GM12864 (cell line): ENCODE measurements around the gene NOLC1.

Experiments used
- DNase-seq: peaks from one replicate; pipeline ENCODE4 v3.0.0-alpha.2; 2011; ENCODE audit warnings: low read depth
- H3K4me3 ChIP-seq: 2 replicates; pipeline ENCODE4 v1.5.1; 2011; ENCODE audit warnings: mild to moderate bottlenecking, low read depth, low read length, control low read depth
- TF ChIP-seq, protein P1 (sequence below): IDR thresholded peaks from 2 replicates; pipeline ENCODE4 v1.5.1; 2011; ENCODE audit warnings: low read depth, mild to moderate bottlenecking, moderate library complexity, low read length, control low read depth, inconsistent platforms; ENCODE audit errors: missing control alignments

The NOLC1 gene

DNA sequence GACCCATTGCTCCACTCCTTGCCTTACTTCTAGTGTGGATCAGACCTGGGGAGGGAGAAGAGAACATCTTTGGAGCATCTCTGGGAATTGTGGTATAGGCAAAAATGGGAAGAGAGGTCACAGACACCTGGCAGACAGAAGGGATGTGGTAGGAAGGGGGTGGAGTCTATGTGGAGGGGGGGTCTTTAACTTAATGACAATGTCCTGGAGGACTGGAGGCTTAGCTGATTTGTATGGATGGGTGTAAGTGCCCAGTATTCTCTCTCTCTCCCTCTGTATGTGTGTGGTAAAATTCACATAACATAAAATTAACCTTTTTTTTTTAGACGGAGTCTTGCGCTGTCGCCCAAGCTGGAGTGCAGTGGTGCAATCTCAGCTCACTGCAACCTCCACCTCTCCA lies 29.0 kb upstream of the NOLC1 start:
- TF ChIP-seq, protein P1, sequence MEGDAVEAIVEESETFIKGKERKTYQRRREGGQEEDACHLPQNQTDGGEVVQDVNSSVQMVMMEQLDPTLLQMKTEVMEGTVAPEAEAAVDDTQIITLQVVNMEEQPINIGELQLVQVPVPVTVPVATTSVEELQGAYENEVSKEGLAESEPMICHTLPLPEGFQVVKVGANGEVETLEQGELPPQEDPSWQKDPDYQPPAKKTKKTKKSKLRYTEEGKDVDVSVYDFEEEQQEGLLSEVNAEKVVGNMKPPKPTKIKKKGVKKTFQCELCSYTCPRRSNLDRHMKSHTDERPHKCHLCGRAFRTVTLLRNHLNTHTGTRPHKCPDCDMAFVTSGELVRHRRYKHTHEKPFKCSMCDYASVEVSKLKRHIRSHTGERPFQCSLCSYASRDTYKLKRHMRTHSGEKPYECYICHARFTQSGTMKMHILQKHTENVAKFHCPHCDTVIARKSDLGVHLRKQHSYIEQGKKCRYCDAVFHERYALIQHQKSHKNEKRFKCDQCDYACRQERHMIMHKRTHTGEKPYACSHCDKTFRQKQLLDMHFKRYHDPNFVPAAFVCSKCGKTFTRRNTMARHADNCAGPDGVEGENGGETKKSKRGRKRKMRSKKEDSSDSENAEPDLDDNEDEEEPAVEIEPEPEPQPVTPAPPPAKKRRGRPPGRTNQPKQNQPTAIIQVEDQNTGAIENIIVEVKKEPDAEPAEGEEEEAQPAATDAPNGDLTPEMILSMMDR, result no peak
- no peak overlapping the region for H3K4me3 ChIP-seq
- DNase-seq, result no peak

DNA sequence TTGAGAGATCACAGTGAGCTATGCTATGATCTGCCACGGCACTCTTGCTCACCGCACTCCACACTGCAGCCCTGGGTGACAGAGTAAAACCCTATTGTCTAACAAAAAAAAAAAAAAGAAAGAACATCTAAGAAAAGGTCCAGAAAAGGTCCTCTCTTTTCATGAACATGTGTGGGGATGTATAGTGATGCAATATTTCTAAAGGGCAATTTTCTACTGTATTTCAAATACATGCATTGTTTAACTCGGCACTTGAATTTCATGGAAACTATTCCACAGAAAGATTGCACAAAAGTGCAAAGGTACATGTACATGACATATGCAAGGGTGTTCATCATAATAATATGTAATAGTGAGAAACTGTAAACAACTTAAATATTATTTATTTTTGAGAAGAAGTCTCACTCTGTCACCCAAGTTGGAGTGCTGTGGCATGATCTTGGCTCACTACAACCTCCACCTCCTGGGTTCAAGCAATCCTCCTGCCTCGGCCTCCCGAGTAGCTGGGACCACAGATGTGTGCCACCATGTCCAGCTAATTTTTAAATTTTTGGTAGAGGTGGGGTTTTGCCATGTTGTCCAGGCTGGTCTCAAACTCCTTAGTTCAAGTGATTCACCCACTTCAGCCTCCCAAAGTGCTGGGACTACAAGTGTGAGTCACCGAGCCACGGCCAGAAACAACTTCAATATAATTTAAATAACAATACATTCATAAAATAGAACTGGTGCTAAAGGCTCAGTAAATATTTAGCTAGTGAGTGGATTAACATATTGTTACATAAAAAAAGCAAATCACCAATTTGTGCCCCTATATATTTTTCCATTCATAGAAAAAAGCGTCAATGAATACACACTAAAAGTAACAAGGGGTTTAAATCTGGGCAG lies 20.7 kb upstream of the NOLC1 start:
- TF ChIP-seq, protein P1, result no peak
- DNase-seq, result no peak
- H3K4me3 ChIP-seq, result no peak overlapping the region

DNA sequence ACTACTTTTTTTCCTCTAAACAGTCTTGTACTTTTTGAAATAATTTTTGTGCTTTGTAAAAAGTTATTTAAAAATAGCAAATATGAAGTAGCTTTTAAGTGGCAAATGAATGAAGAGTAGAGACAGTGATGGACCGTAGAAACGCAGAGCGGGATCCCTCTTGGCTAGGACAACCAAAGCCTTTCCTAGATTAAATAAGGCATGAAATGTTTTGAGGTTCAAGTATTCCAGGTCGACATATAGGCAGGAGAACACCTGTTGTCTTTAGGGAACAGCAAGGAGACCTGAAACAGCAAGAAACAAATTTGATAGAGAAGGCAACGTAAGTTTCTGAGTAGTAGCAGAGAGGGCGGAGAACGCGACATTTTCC lies 20.0 kb upstream of the NOLC1 start:
- TF ChIP-seq, protein P1, result no peak
- DNase-seq, result no peak
- H3K4me3 ChIP-seq, result peak overlapping the region; percentile 99; the same call in 1 of the 2 replicates

DNA sequence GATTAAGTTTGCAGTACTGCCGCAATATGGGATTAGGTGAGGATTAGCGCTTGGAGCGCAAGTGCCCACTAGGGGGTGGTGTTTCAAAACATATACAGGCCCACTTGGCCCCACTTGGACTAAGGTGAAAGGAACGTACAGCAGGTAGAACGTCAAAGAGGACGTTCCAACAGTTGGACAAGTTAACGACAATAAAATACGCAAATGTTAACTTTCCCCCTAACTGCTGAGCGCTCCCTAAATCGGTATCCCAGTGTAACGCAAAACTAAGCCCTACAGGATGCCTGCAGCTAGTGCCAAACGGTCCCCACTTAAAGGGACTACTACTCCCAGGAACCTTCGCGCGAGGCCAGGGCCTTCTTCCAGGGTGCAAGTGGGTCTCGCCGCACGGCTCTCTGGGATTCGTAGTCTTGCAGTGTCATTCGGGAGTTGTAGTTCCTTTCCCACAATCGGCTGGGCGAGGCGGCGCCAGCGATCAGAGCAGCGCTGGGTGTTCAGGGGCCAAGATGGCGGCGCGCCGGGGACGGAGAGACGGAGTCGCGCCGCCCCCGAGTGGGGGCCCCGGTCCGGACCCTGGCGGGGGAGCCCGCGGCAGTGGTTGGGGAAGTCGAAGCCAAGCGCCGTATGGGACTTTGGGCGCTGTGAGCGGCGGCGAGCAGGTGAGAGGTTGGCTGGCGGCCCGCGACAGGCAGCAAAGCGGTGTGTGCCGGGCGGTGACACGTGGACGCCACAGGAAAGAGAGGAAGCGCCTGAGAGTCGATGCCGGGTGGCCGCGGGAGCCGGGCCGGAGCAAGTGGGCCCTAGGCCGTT lies 19.4 kb upstream of the NOLC1 start, which contains the start of gene PPRC1:
Gene PPRC1, plus strand, starts transcription at position 478 of the 810 bp plus-strand sequence. Its CDS starts 29 bp downstream, at position 507.
- TF ChIP-seq, protein P1, result peak; percentile 93
- peak within 1 kb of the TSS; percentile 99 for H3K4me3 ChIP-seq
- peak; percentile 99 for DNase-seq

DNA sequence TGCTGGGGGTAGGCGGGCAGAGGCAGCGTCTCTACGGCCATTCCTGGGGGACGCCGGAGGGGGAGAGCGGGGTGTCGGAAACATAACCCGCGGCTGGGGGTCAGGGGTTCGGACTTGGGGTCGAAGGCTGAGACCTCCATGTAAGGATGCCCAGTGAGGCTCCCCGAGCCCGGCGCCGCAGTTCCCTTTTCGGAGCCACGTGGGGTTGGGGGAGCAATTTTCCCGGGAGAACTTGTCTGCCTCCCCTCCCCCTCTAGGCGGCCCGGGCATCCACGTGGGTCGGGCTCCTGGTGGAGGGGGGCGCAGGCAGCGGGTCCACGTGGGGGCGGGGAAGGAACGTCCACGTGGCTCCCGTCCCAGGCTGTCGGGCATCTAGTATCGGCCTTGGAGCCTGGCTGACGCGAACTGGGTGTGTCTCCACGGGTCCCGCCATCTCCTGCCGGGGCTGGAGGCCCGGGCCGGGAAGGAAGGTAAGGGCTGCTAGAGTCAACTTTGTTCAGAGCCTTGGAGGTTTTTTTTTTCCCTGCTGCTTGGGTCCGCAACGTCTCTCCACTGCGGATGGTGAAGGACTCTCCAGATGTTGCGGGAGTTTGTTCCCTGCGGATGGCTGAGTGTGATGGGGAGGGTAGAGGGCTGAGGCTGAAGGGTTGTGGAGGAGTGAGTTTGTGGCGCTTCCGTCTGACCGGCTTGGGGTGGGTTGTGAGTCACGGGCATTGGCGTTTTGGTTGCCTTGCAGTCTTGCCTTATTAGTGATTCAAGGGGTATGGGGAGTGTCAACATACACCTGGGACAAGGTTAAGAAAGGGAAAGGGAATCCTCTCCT lies 18.6 kb upstream of the NOLC1 start:
- TF ChIP-seq, protein P1, result no peak
- DNase-seq, result no peak
- peak overlapping the region; percentile 99 for H3K4me3 ChIP-seq

DNA sequence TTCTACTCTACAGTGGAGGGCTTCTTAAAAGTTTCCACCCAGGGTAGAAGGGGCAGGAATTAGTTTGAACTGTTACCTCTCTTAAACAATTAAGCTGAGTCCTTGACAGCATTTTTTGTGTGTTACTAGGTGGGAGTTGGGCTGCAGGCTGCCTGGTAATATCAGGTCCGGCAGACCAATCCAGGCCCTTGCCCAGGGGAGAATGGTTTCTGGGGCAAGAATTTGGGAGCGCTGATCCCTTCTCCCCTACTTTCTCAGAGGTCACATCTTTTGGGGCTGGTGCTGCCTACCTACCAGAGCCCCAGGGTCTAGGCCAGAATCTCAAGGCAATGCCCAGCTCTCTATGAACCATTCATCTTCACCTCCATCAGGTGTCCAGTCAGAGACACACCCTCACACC lies 17.8 kb upstream of the NOLC1 start:
- TF ChIP-seq, protein P1, result no peak

More for the DNA sequence above, 17.8 kb upstream of the NOLC1 start:
- H3K4me3 ChIP-seq, result peak overlapping the region; percentile 99
- no peak for DNase-seq
